ENCODE results near the gene SV2C.

GRCh38 chr5:76177978-76178377 lies 94.8 kb downstream of the SV2C start:
- TF ChIP-seq ZNF423 (tag by site-specific recombination; IDR thresholded peaks at IDR 0.05) (no peak), PBX3 (CRISPR knock-in tag; IDR thresholded peaks at IDR 0.05) (no peak), ZBTB49 (tag by site-specific recombination; IDR thresholded peaks at IDR 0.05; ENCODE audit: low read depth) (no peak), KLF1 (tag by site-specific recombination; IDR thresholded peaks at IDR 0.05) (no peak), CTCF (tag by site-specific recombination; IDR thresholded peaks at IDR 0.05) (no peak), YY1 (tag by site-specific recombination; IDR thresholded peaks at IDR 0.05) (no peak)

Measured in HEK293 (cell line).